Suppressor macrophage treated with lipopolysaccharide for 4 hours (primary cell): ENCODE results near the gene CREBBP.

Source experiments
- DNase-seq: peaks from one replicate; pipeline ENCODE4 v3.0.0-alpha.2; 2020

The CREBBP gene

GRCh38 chr16:3822366-3823045 lies 58.0 kb downstream of the CREBBP start:
- peak; percentile 85 for DNase-seq

GRCh38 chr16:3821184-3821583 lies 59.3 kb downstream of the CREBBP start:
- no peak for DNase-seq

- DNase-seq = no peak
Observed at GRCh38 chr16:3819746-3820724, 60.5 kb downstream of the CREBBP start.

- no peak for DNase-seq
Observed at GRCh38 chr16:3819175-3819527, 61.4 kb downstream of the CREBBP start.

GRCh38 chr16:3816326-3816725 lies 64.2 kb downstream of the CREBBP start:
- DNase-seq = no peak

- no peak for DNase-seq
Observed at GRCh38 chr16:3814755-3815154, 65.8 kb downstream of the CREBBP start.

- DNase-seq = no peak
Observed at GRCh38 chr16:3812469-3813172, 67.9 kb downstream of the CREBBP start.

GRCh38 chr16:3810818-3811217 lies 69.7 kb downstream of the CREBBP start:
- DNase-seq = no peak

- no peak for DNase-seq
Observed at GRCh38 chr16:3810198-3810664, 70.3 kb downstream of the CREBBP start.

GRCh38 chr16:3808308-3809063 lies 72.0 kb downstream of the CREBBP start:
- DNase-seq = no peak

GRCh38 chr16:3807425-3808123 lies 72.9 kb downstream of the CREBBP start:
- no peak for DNase-seq

GRCh38 chr16:3804426-3805016 lies 76.0 kb downstream of the CREBBP start:
- DNase-seq = no peak

GRCh38 chr16:3800477-3801270 lies 79.8 kb downstream of the CREBBP start:
- no peak for DNase-seq

GRCh38 chr16:3800019-3800418 lies 80.5 kb downstream of the CREBBP start:
- DNase-seq = no peak

- DNase-seq = no peak
Observed at GRCh38 chr16:3799354-3799753, 81.2 kb downstream of the CREBBP start.

GRCh38 chr16:3798838-3799237 lies 81.7 kb downstream of the CREBBP start:
- peak; percentile 48 for DNase-seq

GRCh38 chr16:3797904-3798811 lies 82.4 kb downstream of the CREBBP start:
- DNase-seq = no peak

GRCh38 chr16:3797473-3797872 lies 83.0 kb downstream of the CREBBP start:
- DNase-seq = no peak

GRCh38 chr16:3793161-3793576 lies 87.3 kb downstream of the CREBBP start:
- no peak for DNase-seq
